Activated effector memory CD4-positive, alpha-beta T cell treated with Interleukin-2 at 50 U/mL for 16 hours (primary cell): ENCODE measurements around the gene ZBTB14.

Source experiments
- DNase-seq: peaks from one replicate; pipeline ENCODE4 v3.0.0-alpha.2; 2020

Gene ZBTB14

GRCh38 chr18:5295231-5295920, at the start of gene ZBTB14:
Gene ZBTB14 (minus strand): TSS chr18:5295726. CDS start chr18:5293246, 2,480 bp downstream.
- DNase-seq = peak; percentile 64

- DNase-seq = no peak
Observed at GRCh38 chr18:5339202-5339834, 43.8 kb upstream of the ZBTB14 start.

GRCh38 chr18:5334456-5335075, 39.0 kb upstream of the ZBTB14 start:
- DNase-seq = no peak

- no peak for DNase-seq
Observed at GRCh38 chr18:5318061-5318700, 22.7 kb upstream of the ZBTB14 start.

GRCh38 chr18:5317186-5317585, 21.7 kb upstream of the ZBTB14 start:
- no peak for DNase-seq

GRCh38 chr18:5315838-5316237, 20.3 kb upstream of the ZBTB14 start:
- DNase-seq = no peak

- DNase-seq = no peak
Observed at GRCh38 chr18:5311301-5311989, 15.9 kb upstream of the ZBTB14 start.

- peak; percentile 15 for DNase-seq
Observed at GRCh38 chr18:5309888-5310470, 14.5 kb upstream of the ZBTB14 start.

- no peak for DNase-seq
Observed at GRCh38 chr18:5305835-5306234, 10.3 kb upstream of the ZBTB14 start.

GRCh38 chr18:5304232-5304631, 8.7 kb upstream of the ZBTB14 start:
- no peak for DNase-seq

- no peak for DNase-seq
Observed at GRCh38 chr18:5303636-5304035, 8.1 kb upstream of the ZBTB14 start.

GRCh38 chr18:5302606-5303005, 7.1 kb upstream of the ZBTB14 start:
- no peak for DNase-seq

GRCh38 chr18:5300476-5301010, 5.0 kb upstream of the ZBTB14 start:
- no peak for DNase-seq

GRCh38 chr18:5298156-5298852, 2.8 kb upstream of the ZBTB14 start:
- DNase-seq = no peak

- DNase-seq = no peak
Observed at GRCh38 chr18:5297597-5297996, 2.1 kb upstream of the ZBTB14 start.

- peak; percentile 47 for DNase-seq
Observed at GRCh38 chr18:5296706-5297320, 1.3 kb upstream of the ZBTB14 start.

GRCh38 chr18:5295981-5296705, 617 bp upstream of the ZBTB14 start:
- peak; percentile 97 for DNase-seq

- peak; percentile 64 for DNase-seq
Observed at GRCh38 chr18:5294457-5295230, 882 bp downstream of the ZBTB14 start.

GRCh38 chr18:5294113-5294456, 1.4 kb downstream of the ZBTB14 start:
- no peak for DNase-seq

GRCh38 chr18:5288517-5288935, 7.0 kb downstream of the ZBTB14 start:
- no peak for DNase-seq
